ENCODE results near the gene MARS1.
A peak's percentile ranks its signal among the peaks of the same experiment; 100 is the strongest.
"Not testable (repeated sequence)": the region's sequence is repeated elsewhere in the genome, so short reads cannot be mapped to it uniquely, and the experiment has no call there.

The MARS1 gene

GRCh38 chr12:57495051-57495701 is 7.3 kb downstream of the MARS1 start:
- not testable (repeated sequence) for DNase-seq (ENCODE audit: low spot score)

GRCh38 chr12:57496822-57497221 is 9.0 kb downstream of the MARS1 start:
- no peak for DNase-seq (ENCODE audit: low spot score)

GRCh38 chr12:57497223-57498131 is 9.6 kb downstream of the MARS1 start:
- DNase-seq (ENCODE audit: low spot score) = no peak

- DNase-seq (ENCODE audit: low spot score) = no peak
These were observed 10.2 kb downstream of the MARS1 start for GRCh38 chr12:57498132-57498502.

- no peak for DNase-seq (ENCODE audit: low spot score)
These were observed 10.7 kb downstream of the MARS1 start for GRCh38 chr12:57498571-57498970.

- DNase-seq (ENCODE audit: low spot score) = no peak
These were observed 12.3 kb downstream of the MARS1 start for GRCh38 chr12:57500213-57500612.

GRCh38 chr12:57502311-57502969 is 14.6 kb downstream of the MARS1 start:
- not testable (repeated sequence) for DNase-seq (ENCODE audit: low spot score)

GRCh38 chr12:57506541-57506940 is 18.7 kb downstream of the MARS1 start:
- DNase-seq (ENCODE audit: low spot score) = not testable (repeated sequence)

GRCh38 chr12:57507796-57508195 is 19.9 kb downstream of the MARS1 start:
- not testable (repeated sequence) for DNase-seq (ENCODE audit: low spot score)

- DNase-seq (ENCODE audit: low spot score) = no peak
These were observed 23.3 kb downstream of the MARS1 start for GRCh38 chr12:57511161-57511560.

GRCh38 chr12:57511588-57512325 is 23.9 kb downstream of the MARS1 start:
- DNase-seq (ENCODE audit: low spot score) = no peak

GRCh38 chr12:57512665-57513064 is 24.8 kb downstream of the MARS1 start:
- no peak for DNase-seq (ENCODE audit: low spot score)

GRCh38 chr12:57513266-57513665 is 25.4 kb downstream of the MARS1 start:
- DNase-seq (ENCODE audit: low spot score) = no peak

- DNase-seq (ENCODE audit: low spot score) = not testable (repeated sequence)
These were observed 25.8 kb downstream of the MARS1 start for GRCh38 chr12:57513677-57514076.

- not testable (repeated sequence) for DNase-seq (ENCODE audit: low spot score)
These were observed 26.4 kb downstream of the MARS1 start for GRCh38 chr12:57514246-57514645.

GRCh38 chr12:57514720-57515407 is 27.0 kb downstream of the MARS1 start:
- no peak for DNase-seq (ENCODE audit: low spot score)

GRCh38 chr12:57515408-57515933 is 27.6 kb downstream of the MARS1 start:
- no peak for DNase-seq (ENCODE audit: low spot score)

GRCh38 chr12:57515934-57516541 is 28.2 kb downstream of the MARS1 start:
- DNase-seq (ENCODE audit: low spot score) = peak; percentile 31

- peak; percentile 29 for DNase-seq (ENCODE audit: low spot score)
These were observed 28.8 kb downstream of the MARS1 start for GRCh38 chr12:57516617-57517153.

- DNase-seq (ENCODE audit: low spot score) = no peak
These were observed 29.3 kb downstream of the MARS1 start for GRCh38 chr12:57517187-57517586.
